NCI-H2196 (cell line): ENCODE measurements around the gene APBA1.

Experiments used
- DNase-seq: peaks from one replicate; lab custom pipeline; 2025; ENCODE audit not compliant: unreplicated experiment; lab: John Stamatoyannopoulos, UW

The APBA1 gene

GRCh38 chr9:69579760-69580581 is 92.2 kb downstream of the APBA1 start:
- no peak for DNase-seq

DNA sequence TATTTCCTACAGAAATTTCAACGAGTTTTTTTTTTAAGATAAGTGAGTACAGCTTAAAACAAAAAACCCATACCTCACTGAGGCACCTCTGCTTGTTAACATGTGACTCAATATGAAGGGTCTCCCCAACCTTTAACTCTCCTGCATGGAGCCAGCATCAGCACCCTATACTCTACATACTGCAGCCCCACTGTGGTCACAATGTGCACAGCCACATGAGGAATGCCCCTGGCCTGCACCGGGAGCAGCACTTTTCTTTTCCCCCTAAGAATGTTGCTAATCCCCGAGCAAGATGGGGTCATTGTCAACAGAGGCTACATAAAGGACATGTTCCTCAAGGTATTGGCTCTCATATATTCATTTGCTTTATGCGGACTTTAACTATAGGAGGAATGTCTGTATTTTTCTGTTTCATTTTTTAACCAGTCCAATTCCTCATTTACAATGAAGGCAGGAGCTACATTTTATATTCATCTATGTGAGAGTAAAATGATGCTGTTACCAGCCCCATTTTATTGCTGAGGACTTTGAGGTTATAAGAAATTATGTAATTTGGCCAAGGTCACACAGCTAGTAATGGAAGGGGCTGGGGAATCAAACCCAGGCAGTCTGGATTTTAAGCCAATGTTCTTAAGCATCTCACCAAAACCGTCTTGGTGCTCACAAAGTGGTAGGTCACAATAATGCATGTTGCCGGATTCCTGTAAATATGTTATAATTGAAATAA is 93.0 kb downstream of the APBA1 start:
- DNase-seq, result no peak

DNA sequence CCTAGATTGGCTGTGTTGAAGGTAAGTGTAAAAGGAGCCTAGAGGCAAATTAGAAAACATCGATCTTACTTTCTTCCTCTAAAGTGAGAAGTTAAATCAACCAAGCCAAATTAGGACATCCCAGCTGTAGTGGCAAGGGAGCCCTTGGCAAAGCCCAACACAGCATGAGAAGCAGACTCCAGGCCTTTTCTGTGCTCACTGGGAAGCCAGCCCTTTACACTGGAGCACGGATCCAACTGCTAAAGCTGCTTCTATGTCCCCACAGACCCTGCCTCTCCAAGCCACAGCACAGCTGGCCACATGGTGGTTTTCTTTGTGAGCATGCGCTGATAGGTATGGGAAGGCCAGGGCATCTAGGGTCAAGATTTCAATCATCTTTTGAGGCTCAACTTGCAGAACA is 94.1 kb downstream of the APBA1 start:
- no peak for DNase-seq

- DNase-seq, result no peak
Observed at GRCh38 chr9:69577123-69577522, 95.0 kb downstream of the APBA1 start.

GRCh38 chr9:69574057-69574456 is 98.1 kb downstream of the APBA1 start:
- no peak for DNase-seq

- DNase-seq, result no peak
Observed at GRCh38 chr9:69573651-69574050, 98.5 kb downstream of the APBA1 start.

DNA sequence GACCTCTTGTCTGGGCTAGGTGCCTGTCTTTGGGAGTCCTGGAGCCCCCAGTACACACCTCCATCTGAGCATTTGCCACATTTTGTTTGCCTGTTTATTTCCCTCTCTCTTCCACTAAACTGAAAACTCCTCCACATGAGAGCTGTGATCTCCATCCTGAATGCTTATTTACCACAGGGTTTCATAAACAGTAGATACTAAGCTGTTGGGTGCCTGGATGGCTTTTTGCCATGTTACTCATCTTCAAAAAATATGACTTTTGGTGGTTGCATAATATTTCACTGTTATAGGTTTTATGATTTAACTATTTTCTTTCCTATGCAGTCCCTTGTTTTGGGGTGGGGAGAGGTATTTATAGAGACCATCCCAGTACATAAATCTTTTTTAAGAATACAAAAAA is 99.6 kb downstream of the APBA1 start:
- DNase-seq, result no peak

GRCh38 chr9:69571032-69571431 is 101.1 kb downstream of the APBA1 start:
- DNase-seq, result no peak

- no peak for DNase-seq
Observed at GRCh38 chr9:69569738-69570451, 102.3 kb downstream of the APBA1 start.

GRCh38 chr9:69564557-69564956 is 107.6 kb downstream of the APBA1 start:
- peak; percentile 7 for DNase-seq

DNA sequence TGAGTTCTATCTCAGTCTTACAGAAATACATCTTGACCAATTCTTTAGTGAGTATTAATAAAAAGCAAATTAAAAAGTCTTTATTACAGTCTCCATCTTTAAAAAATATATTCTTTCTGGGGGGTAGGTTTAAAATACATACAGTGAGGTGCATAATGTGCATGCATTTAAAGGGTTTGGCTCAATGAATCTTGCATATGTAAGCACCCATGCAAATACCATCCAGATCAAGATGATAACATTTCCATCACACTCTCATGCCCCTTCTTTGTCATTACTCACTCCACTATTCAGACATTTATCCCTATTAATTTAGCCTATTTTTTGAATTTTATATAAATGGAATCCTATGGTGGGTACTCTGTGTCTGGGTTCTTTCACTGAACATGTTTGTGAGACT is 113.0 kb downstream of the APBA1 start:
- DNase-seq, result no peak

GRCh38 chr9:69556707-69557106 is 115.5 kb downstream of the APBA1 start:
- DNase-seq, result no peak

DNA sequence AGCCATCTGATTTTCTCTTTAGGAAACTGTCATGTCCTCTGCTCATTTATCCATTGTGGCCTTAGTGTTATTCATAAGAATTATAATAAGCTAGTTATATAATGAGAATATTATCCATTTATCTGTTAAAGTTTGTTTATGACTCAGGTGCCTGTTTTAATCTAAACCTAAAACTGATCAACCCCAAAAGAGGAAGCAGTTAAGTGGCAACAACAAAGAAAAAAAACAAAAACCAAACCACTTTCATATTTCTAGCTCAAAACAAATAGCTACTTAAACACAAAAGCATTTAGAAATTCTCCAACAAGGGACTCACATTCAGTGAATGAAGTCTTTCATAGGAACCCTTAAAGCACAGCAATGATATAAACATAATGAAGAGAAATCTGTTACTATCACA is 116.4 kb downstream of the APBA1 start:
- DNase-seq, result no peak

DNA sequence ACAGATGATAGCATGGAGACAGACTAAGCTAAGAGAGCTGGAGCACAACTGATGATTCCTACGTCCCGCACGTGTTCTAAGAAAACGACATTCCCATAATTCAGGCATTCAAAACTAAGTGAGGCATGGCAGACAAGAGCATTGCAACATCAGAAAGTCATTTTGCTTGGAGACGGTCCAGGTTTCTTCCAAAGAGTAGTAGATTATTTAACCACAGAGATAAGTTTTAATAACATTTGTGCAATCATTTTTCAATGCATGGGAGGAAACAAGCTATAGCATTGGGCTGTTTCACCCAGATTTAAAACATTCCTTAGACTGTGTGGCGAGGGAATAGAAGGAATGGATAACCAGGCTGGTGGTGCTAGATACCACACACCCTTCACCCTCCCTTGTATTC is 117.2 kb downstream of the APBA1 start:
- no peak for DNase-seq

- DNase-seq, result peak; percentile 51
Observed at GRCh38 chr9:69549310-69550202, 122.6 kb downstream of the APBA1 start.

DNA sequence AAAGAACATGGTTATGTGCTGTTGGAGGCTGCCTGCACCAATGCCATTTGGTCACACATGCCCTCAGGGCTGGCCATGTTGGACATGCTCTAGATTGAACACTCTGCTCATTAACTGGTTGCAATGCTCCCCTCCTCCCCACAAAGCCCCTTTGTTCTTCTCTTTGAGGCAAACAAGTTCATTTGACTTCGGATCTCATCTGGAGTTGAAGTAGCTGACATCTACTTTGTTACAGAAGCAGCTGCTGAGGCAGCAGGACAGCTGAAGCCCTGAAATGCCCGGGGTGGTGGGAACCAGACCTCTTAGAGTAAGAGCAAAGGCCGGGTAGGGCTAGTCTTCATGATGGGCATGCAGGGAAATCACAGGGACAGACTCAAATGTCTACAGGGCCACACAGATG is 123.5 kb downstream of the APBA1 start:
- DNase-seq, result no peak

GRCh38 chr9:69546265-69546664 is 125.9 kb downstream of the APBA1 start:
- DNase-seq, result peak; percentile 54

- DNase-seq, result no peak
Observed at GRCh38 chr9:69542942-69543704, 129.0 kb downstream of the APBA1 start.

DNA sequence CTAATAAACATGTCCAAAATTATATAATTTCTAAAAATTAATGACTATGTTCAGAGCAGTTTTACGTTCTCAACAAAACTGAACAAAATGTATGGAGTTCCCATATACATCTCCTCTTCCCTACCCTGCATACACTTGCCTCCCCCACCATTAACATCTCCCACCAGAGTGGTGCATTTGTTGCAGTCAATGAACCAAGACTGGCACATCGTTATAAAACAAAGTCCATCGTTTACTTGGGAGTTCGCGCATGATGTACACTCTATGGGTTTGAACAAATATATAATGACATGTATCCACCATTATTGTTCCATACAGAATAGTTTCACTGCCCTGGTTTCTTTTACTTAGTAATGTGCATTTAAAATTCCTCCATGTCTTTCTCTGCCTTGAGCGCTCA is 130.1 kb downstream of the APBA1 start:
- no peak for DNase-seq

DNA sequence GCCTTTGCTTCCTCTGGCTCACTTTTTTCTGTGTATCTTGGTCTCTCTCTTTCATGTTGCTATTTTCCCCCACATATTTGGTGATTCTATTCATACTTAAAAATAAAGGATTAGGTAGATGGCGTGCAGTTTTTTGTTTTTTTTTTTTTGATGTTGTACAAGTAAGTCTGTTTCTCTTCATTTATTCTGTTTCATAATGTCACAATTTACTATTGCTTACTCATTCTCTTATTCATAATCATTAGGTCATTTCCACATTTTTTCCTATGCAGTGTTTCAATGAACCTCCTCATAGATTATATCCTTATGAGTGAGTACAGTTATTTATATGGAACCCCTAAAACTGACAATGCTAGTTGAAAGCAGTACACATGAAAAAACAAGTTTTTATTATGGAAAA is 136.3 kb downstream of the APBA1 start:
- no peak for DNase-seq
